Thymus (tissue), 14 donors: ENCODE data around the gene BEND2. TPM values are rescaled to one million over a fixed set of nuclear protein-coding genes. Genes with fewer than 3 reads are reported as not detected.
"Not testable (repeated sequence)": the region's sequence is repeated elsewhere in the genome, so short reads cannot be mapped to it uniquely, and the experiment has no call there.

Experiments
- DNase-seq, 9 donors: peaks; one replicate each; pipeline ENCODE4 v3.0.0-alpha.2; 2013; ENCODE audit warnings: low spot score in 9 of 9, low read depth in 6 of 9, missing footprints in 1 of 9
- H3K27ac ChIP-seq, 2 donors: one replicate each; pipeline ENCODE4 v1.5.1; 2013; ENCODE audit warnings: control low read depth in 1 of 2, low read depth in 1 of 2, low read length in 1 of 2, mild to moderate bottlenecking in 1 of 2, moderate library complexity in 1 of 2
- H3K27me3 ChIP-seq, 2 donors: one replicate each; pipeline ENCODE4 v1.5.1; 2013; ENCODE audit warnings: low read length in 1 of 2; ENCODE audit not compliant: control insufficient read depth in 2 of 2, insufficient read depth in 1 of 2
- H3K36me3 ChIP-seq, 2 donors: one replicate each; pipeline ENCODE4 v1.5.1; 2013; ENCODE audit warnings: low read length in 1 of 2, mild to moderate bottlenecking in 1 of 2, moderate library complexity in 1 of 2; ENCODE audit not compliant: control insufficient read depth in 2 of 2, insufficient read depth in 2 of 2
- H3K4me1 ChIP-seq, 2 donors: one replicate each; pipeline ENCODE4 v1.5.1; 2013; ENCODE audit warnings: low read length in 2 of 2; ENCODE audit not compliant: control insufficient read depth in 2 of 2, insufficient read depth in 2 of 2
- H3K4me3 ChIP-seq, 2 donors: one replicate each; pipeline ENCODE4 v1.5.1; 2013; ENCODE audit warnings: low read length in 2 of 2, control low read depth in 1 of 2, mild to moderate bottlenecking in 1 of 2
- H3K9me3 ChIP-seq, 2 donors: one replicate each; pipeline ENCODE4 v1.5.1; 2013; ENCODE audit warnings: low read length in 1 of 2, mild to moderate bottlenecking in 1 of 2; ENCODE audit not compliant: control insufficient read depth in 2 of 2, insufficient read depth in 1 of 2
- WGBS: extraction: QIAGEN DNeasy Blood & Tissue Kit; methylation state at CpG from one replicate; pipeline ENCODE4 v1.1.7; 2013; 5-methylcytosine and 5-hydroxymethylcytosine counted together
- long read RNA-seq, 10 donors: transcript quantifications; one replicate each; lab custom pipeline, GENCODE V29; 2026
- polyA plus RNA-seq: library from polyadenylated mRNA; stranded (reverse); fragments of 200-250 nt; gene quantifications from one replicate; pipeline ENCODE4 v1.2.3, GENCODE V29; 2013
- total RNA-seq: library from RNA; stranded (reverse); fragments of 120-200 nt; gene quantifications from one replicate; pipeline ENCODE4 v1.2.4, GENCODE V29; 2013
- donor health status: healthy.

Gene BEND2
- total RNA-seq (not detected), polyA plus RNA-seq (0.05 TPM)
- long read RNA-seq, donor 1 = 0 reads
- long read RNA-seq, donor 2 = 0 reads
- long read RNA-seq, donor 3 = 0 reads
- long read RNA-seq, donor 4 = 0 reads
- long read RNA-seq, donor 5 = 0 reads
- long read RNA-seq, donor 6 = 0 reads
- long read RNA-seq, donor 7 = 0 reads
- long read RNA-seq, donor 8 = 0 reads
- long read RNA-seq, donor 9 = 0 reads
- long read RNA-seq, donor 10 = 0 reads

- Histone ChIP-seq H3K4me3 (no peak within 1 kb of the TSS), H3K27ac (no peak within 1 kb of the TSS), H3K4me1 (no peaks in the 10 kb centered on the region), H3K9me3 (peaks cover 0 to 6% of the 10 kb centered on the region in 2 donors), H3K27me3 (no peaks in the 10 kb centered on the region), H3K36me3 (no peaks in the 10 kb centered on the region)
- 98% methylated on average over 19 of the region's 19 CpGs for WGBS
- no peak for DNase-seq
Observed at GRCh38 chrX:18220786-18221185, at the start of gene BEND2. Gene BEND2 (minus strand): TSS chrX:18220886. CDS start chrX:18220750, 136 bp downstream.

- Histone ChIP-seq H3K9me3 (no peaks in the 10 kb centered on the region), H3K4me1 (no peaks in the 10 kb centered on the region), H3K27ac (no peak overlapping the region), H3K27me3 (no peaks in the 10 kb centered on the region), H3K4me3 (no peak overlapping the region), H3K36me3 (no peaks in the 10 kb centered on the region)
- WGBS = 97% methylated on average over 1 of the region's 1 CpG
- no peak for DNase-seq
Observed at GRCh38 chrX:18255059-18255458, 34.4 kb upstream of the BEND2 start.

DNA sequence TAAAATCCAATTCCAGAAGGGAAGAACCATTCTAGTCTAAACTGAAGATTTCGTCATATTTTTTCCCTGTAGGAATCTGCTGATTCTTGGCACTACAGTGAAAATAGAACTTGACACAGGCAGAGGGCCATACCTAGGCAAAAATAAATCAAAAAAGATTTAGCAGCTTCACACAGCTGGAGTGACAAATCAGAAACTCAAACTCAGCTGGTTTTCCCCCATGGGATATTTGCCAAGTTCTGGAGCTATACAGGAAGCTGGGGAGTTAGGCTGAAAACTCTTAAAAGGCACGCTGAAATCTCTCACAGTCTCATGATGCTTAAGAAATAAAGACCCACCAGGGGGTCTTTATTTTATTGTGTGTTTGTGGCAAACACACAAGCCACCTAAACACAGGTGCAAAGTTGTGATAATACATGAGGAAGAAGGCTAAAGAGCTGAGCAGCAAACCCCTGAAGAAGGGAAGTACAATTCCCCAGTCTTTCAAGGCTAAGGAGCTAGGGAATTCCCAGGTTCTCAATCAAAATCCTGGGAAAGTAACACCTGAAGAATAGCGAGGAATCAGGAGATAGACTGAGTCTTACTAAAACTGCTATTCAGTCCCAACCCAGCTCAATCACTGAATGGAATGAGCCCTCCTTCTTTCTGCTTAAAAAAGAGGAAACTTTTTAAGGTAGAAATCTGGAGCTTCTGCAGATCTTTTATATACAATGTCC is 32.1 kb upstream of the BEND2 start:
- H3K9me3 ChIP-seq = no peaks in the 10 kb centered on the region
- H3K36me3 ChIP-seq = no peaks in the 10 kb centered on the region
- H3K4me1 ChIP-seq = no peaks in the 10 kb centered on the region
- DNase-seq = peak in 1 of 9 donors; percentile 7
- WGBS = 64% methylated on average over 3 of the region's 3 CpGs
- no peak overlapping the region for H3K4me3 ChIP-seq
- no peak overlapping the region for H3K27ac ChIP-seq
- no peaks in the 10 kb centered on the region for H3K27me3 ChIP-seq

DNA sequence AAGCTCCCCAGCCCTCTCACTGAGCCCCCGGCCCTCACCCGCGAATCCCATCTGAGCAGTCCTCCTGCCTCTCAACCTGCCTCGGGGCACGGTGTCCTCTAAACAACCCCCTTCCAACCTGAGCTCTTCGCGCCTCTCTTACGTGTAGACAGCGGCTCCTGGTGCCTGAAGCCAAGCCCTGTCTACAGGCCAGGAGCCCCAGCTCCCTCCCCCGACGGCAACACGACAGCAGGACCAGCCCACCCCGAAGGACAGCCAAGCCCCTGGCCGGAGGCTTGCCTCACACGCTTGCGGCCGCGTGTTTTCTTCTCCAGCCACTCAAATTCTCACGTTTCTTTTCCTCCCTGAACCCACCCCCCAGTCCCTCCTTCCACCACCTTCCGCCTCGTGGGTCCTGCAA is 9.0 kb upstream of the BEND2 start:
- H3K27ac ChIP-seq, H3K9me3 ChIP-seq, DNase-seq, H3K4me3 ChIP-seq, H3K27me3 ChIP-seq, H3K4me1 ChIP-seq, H3K36me3 ChIP-seq: not testable (repeated sequence)
- WGBS = 83% methylated on average over 18 of the region's 21 CpGs

DNA sequence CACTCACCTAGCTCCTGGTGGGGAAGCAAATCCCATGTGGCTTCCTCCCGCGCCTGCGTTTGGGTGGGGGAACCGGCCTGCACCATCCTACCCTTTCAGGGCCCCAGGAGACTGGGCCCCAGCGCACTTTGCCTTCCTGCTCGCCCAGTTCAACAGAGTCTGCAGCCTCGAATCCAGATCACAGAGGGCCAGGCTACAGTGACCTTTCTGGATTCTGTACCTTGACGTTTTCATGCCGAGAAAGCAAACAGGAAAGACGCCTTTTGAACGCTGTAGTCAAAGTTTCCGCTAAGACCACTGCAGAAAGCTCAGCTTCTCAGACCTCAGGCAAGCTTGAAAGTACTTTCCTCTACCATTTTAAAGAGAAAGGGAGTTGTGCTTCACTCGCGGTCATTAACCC is 7.4 kb upstream of the BEND2 start:
- H3K4me1 ChIP-seq = no peaks in the 10 kb centered on the region
- no peak for DNase-seq
- WGBS = 93% methylated on average over 14 of the region's 14 CpGs
- H3K4me3 ChIP-seq = no peak overlapping the region
- no peaks in the 10 kb centered on the region for H3K27me3 ChIP-seq
- H3K36me3 ChIP-seq = no peaks in the 10 kb centered on the region
- no peaks in the 10 kb centered on the region for H3K9me3 ChIP-seq
- H3K27ac ChIP-seq = no peak overlapping the region

- H3K9me3 ChIP-seq = no peaks in the 10 kb centered on the region
- H3K4me1 ChIP-seq = no peaks in the 10 kb centered on the region
- H3K27ac ChIP-seq = no peak overlapping the region
- WGBS = 95% methylated on average over 7 of the region's 7 CpGs
- no peaks in the 10 kb centered on the region for H3K36me3 ChIP-seq
- no peak overlapping the region for H3K4me3 ChIP-seq
- no peak for DNase-seq
- no peaks in the 10 kb centered on the region for H3K27me3 ChIP-seq
Observed at GRCh38 chrX:18227458-18227857, 6.8 kb upstream of the BEND2 start.

DNA sequence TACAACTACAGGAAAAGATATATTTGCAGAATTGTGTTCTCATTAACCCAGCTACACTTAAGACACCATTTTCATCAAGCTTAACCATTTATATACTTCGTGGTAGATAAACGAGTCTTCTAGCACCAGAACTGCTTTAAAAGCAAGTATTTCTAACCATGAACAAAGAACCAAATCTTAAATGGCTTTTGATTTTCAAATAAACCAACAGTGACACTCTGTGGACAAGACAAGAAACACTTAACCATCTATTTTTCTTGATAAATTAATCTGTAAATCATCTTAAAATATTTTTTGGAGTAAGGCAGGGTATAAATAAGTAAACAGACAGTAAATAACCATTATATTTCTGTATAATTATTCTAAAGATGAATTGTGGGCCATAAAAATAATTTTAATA is 10.2 kb downstream of the BEND2 start:
- H3K27me3 ChIP-seq = no peaks in the 10 kb centered on the region
- no peak for DNase-seq
- no peak overlapping the region for H3K27ac ChIP-seq
- no peak overlapping the region for H3K4me3 ChIP-seq
- no peaks in the 10 kb centered on the region for H3K4me1 ChIP-seq
- H3K36me3 ChIP-seq = no peaks in the 10 kb centered on the region
- 62% methylated on average over 2 of the region's 2 CpGs for WGBS
- no peaks in the 10 kb centered on the region for H3K9me3 ChIP-seq

GRCh38 chrX:18206657-18207056 is 14.0 kb downstream of the BEND2 start:
- Histone ChIP-seq H3K4me3 (no peak overlapping the region), H3K27ac (no peak overlapping the region), H3K9me3 (no peaks in the 10 kb centered on the region), H3K4me1 (no peaks in the 10 kb centered on the region), H3K36me3 (no peaks in the 10 kb centered on the region), H3K27me3 (no peaks in the 10 kb centered on the region)
- DNase-seq = no peak
- WGBS = 90% methylated on average over 8 of the region's 8 CpGs

GRCh38 chrX:18203631-18204030 is 17.1 kb downstream of the BEND2 start:
- Histone ChIP-seq H3K4me1 (no peaks in the 10 kb centered on the region), H3K27ac (no peak overlapping the region), H3K27me3 (no peaks in the 10 kb centered on the region), H3K9me3 (no peaks in the 10 kb centered on the region), H3K4me3 (no peak overlapping the region), H3K36me3 (no peaks in the 10 kb centered on the region)
- DNase-seq = no peak
- WGBS = 93% methylated on average over 5 of the region's 5 CpGs
